Pancreas (tissue), 10 donors: Measurements from ENCODE around the gene CDH4. TPM values are rescaled to one million over a fixed set of nuclear protein-coding genes. Genes with fewer than 3 reads are reported as not detected.
A peak's percentile ranks its signal among the peaks of the same experiment; 100 is the strongest.

Experiments
- ATAC-seq, 4 donors: fragments of 200-7000 bp; cut with Tn5 transposase; one replicate each; pipeline versions ENCODE4 v1.8.0 to v1.9.1; 2020; ENCODE audit warnings: mild to moderate bottlenecking in 4 of 4, moderate library complexity in 4 of 4
- DNase-seq, 6 donors: peaks; one replicate each; pipeline ENCODE4 v3.0.0-alpha.2; 2020
- FAIRE-seq: peaks from 2 replicates; lab custom pipeline; 2012; peaks lifted over from hg19 to GRCh38; lab: Jason Lieb, UNC
- H3K27ac ChIP-seq, 4 donors: fragments of 200-600 bp; sonication (generic); 1 replicate in 3 of 4; 2 replicates in 1 of 4; pipeline versions ENCODE4 v1.5.0 to v1.8.0; 2020
- H3K27me3 ChIP-seq, 4 donors: fragments of 200-600 bp; one replicate each; pipeline ENCODE4 v1.8.0; 2021
- H3K36me3 ChIP-seq, 3 donors: fragments of 200-600 bp; sonication (generic) in 1 of 3; one replicate each; pipeline versions ENCODE4 v1.5.0 to v1.8.0; 2020 to 2021
- H3K4me1 ChIP-seq, 3 donors: fragments of 200-600 bp; one replicate each; pipeline ENCODE4 v1.8.0; 2021
- H3K4me3 ChIP-seq, 4 donors: fragments of 200-600 bp; sonication (generic) in 2 of 4; one replicate each; pipeline versions ENCODE4 v1.5.0 to v1.8.0; 2020 to 2021
- H3K9me3 ChIP-seq, 4 donors: fragments of 200-600 bp; one replicate each; pipeline ENCODE4 v1.8.0; 2021
- CTCF ChIP-seq, 4 donors: fragments of 200-600 bp; sonication (generic) in 3 of 4; IDR thresholded peaks; one replicate each; pipeline versions ENCODE4 v1.5.0 to v1.8.0; 2021; ENCODE audit warnings: antibody characterized with exemption in 4 of 4
- WGBS, 2 donors: extraction: QIAGEN DNeasy Blood & Tissue Kit; methylation state at CpG; one replicate each; pipeline ENCODE4 v1.1.7; 2013; 5-methylcytosine and 5-hydroxymethylcytosine counted together
- intact Hi-C, 3 donors: fragments of 100-400 bp; cut with DNase I; formaldehyde crosslinking; loops; one replicate each; pipeline versions ENCODE4 v1.11.1 to v1.14.2; 2022
- polyA plus RNA-seq, 2 donors: library from polyadenylated mRNA; stranded (reverse); fragments of 200-250 nt; gene quantifications; one replicate each; pipeline ENCODE4 v1.2.3, GENCODE V29; 2013
- total RNA-seq, 6 donors: library from RNA; stranded (reverse); fragmentation: NEBNext Ultra II Directional in 4 of 6; extraction: Animal tissue kit (Norgen Biotek cat#: 25700) in 4 of 6; gene quantifications; one replicate each; pipeline versions ENCODE4 v1.2.1 to v1.2.4, GENCODE V29; 2021 to 2023
- donor health status: healthy with polysubstance abuse.
- donor health status: DM: no; HTN: no; CAD: no; lungs with moderate emphysema.
- donor health status: DM: no; HTN: no; CAD: no.
- donor health status: control.
- donor health status: control.
- donor health status: Bipolar disorder and iron deficiency.
- donor health status: DM: yes; HTN: yes; CAD: no.
- donor health status: DM: no; HTN: no; CAD: no.
- donor health status: DM: no; HTN: no; CAD: no.
- donor health status: DM: yes; HTN: yes; CAD: no.

The CDH4 gene
- total and polyA plus RNA-seq, 8 donors = 0.04 to 1.4 (median 0.27) TPM

- Histone ChIP-seq H3K4me3 (no peak overlapping the region), H3K4me1 (no peaks in the 10 kb centered on the region), H3K9me3 (no peaks in the 10 kb centered on the region), H3K36me3 (no peaks in the 10 kb centered on the region), H3K27ac (no peak overlapping the region), H3K27me3 (no peaks in the 10 kb centered on the region)
- intact Hi-C loops = no loop called here
- no peak for ATAC-seq
- no peak for TF ChIP-seq CTCF (IDR thresholded peaks at IDR 0.05)
- WGBS, 2 donors = 87 to 91% methylated on average over 8 of the region's 8 CpGs
- peak in 1 of 6 donors; percentile 7 for DNase-seq
- FAIRE-seq = no peak
Measured at GRCh38 chr20:61963885-61964674, 712.0 kb downstream of the CDH4 start.

- Histone ChIP-seq H3K9me3 (no peaks in the 10 kb centered on the region), H3K4me1 (no peaks in the 10 kb centered on the region), H3K27me3 (no peaks in the 10 kb centered on the region), H3K27ac (no peak overlapping the region), H3K4me3 (peak overlapping the region in 1 of 4 donors; percentile 20), H3K36me3 (no peaks in the 10 kb centered on the region)
- 47% methylated on average over 40 to 41 of the region's 41 CpGs for WGBS, 2 donors
- no peak for FAIRE-seq
- peak in 2 of 6 donors; percentile 16 to 65 for DNase-seq
- intact Hi-C loops = no loop called here
- no peak for TF ChIP-seq CTCF (IDR thresholded peaks at IDR 0.05)
- ATAC-seq = peak in 2 of 4 donors; percentile 7 to 41
Measured at GRCh38 chr20:61964675-61965605, 712.9 kb downstream of the CDH4 start.

GRCh38 chr20:61965606-61966491 is 713.8 kb downstream of the CDH4 start:
- DNase-seq (peak in 2 of 6 donors; percentile 33 to 71), ATAC-seq (peak; percentile 16 to 77 (median 32)), FAIRE-seq (no peak)
- H3K27ac ChIP-seq = no peak overlapping the region
- no peak for TF ChIP-seq CTCF (IDR thresholded peaks at IDR 0.05)
- no peaks in the 10 kb centered on the region for H3K4me1 ChIP-seq
- no peaks in the 10 kb centered on the region for H3K36me3 ChIP-seq
- H3K4me3 ChIP-seq = peak overlapping the region in 1 of 4 donors; percentile 20
- intact Hi-C loops = no loop called here
- 18 to 24% methylated on average over 36 to 49 of the region's 49 CpGs for WGBS, 2 donors
- no peaks in the 10 kb centered on the region for H3K27me3 ChIP-seq
- no peaks in the 10 kb centered on the region for H3K9me3 ChIP-seq

- WGBS, 2 donors = 87 to 92% methylated on average over 25 of the region's 25 CpGs
- no peaks in the 10 kb centered on the region for H3K9me3 ChIP-seq
- intact Hi-C loops = no loop called here
- no peak overlapping the region for H3K27ac ChIP-seq
- H3K4me1 ChIP-seq = no peaks in the 10 kb centered on the region
- H3K36me3 ChIP-seq = no peaks in the 10 kb centered on the region
- peak in 1 of 6 donors; percentile 50 for DNase-seq
- FAIRE-seq = no peak
- TF ChIP-seq CTCF (IDR thresholded peaks at IDR 0.05) = no peak
- no peak overlapping the region for H3K4me3 ChIP-seq
- no peaks in the 10 kb centered on the region for H3K27me3 ChIP-seq
- no peak for ATAC-seq
Measured at GRCh38 chr20:61966492-61967244, 714.6 kb downstream of the CDH4 start.
